Caco-2 (cell line): ENCODE data around the gene NRCAM. TPM values are rescaled to one million over a fixed set of nuclear protein-coding genes. Genes with fewer than 3 reads are reported as not detected.

ENCODE experiments used
- BruUV-seq: library from RNA; stranded (reverse); fragments of 400-500 nt; replicated peaks from 2 replicates; lab custom pipeline; 2021; lab: Mats Ljungman, UMichigan
- CTCF ChIA-PET: fragments of 300-600 bp; sonication (Branson Sonifier 250); formaldehyde crosslinking; loops from one replicate; lab custom pipeline; 2022; ENCODE audit warnings: antibody characterized with exemption; lab: Charles Lee
- POLR2A ChIA-PET: fragments of 300-600 bp; sonication (Branson Sonifier 250); formaldehyde crosslinking; loops from one replicate; lab custom pipeline; 2022; ENCODE audit warnings: antibody characterized with exemption; lab: Charles Lee
- DNase-seq, 2 experiments: peaks; one replicate each; pipeline versions ENCODE4 v3.0.0 to v3.0.0-alpha.2; 2020 to 2022
- H3K27me3 ChIP-seq: replicated peaks from 2 replicates; pipeline ENCODE4 v1.6.0; 2011; ENCODE audit warnings: low read length; ENCODE audit not compliant: control insufficient read depth, insufficient read depth
- H3K36me3 ChIP-seq: 2 replicates; pipeline ENCODE4 v1.5.1; 2011; ENCODE audit warnings: low read length; ENCODE audit not compliant: control insufficient read depth, insufficient read depth
- H3K4me1 ChIP-seq: fragments of 250-450 bp; sonication (Bioruptor Pico); 2 replicates; pipeline ENCODE4 v1.5.1; 2020; ENCODE audit warnings: mild to moderate bottlenecking
- H3K4me3 ChIP-seq: 2 replicates; pipeline ENCODE4 v1.5.1; 2011; ENCODE audit warnings: low read depth, mild to moderate bottlenecking, control low read depth, low read length
- H3K9me3 ChIP-seq: fragments of 250-450 bp; sonication (Bioruptor Pico); 2 replicates; pipeline ENCODE4 v1.5.1; 2020; ENCODE audit warnings: mild to moderate bottlenecking, moderate library complexity
- H3K27ac Mint-ChIP-seq: one replicate; pipeline ENCODE4 v1.8.0; 2022; ENCODE audit warnings: mixed read lengths; ENCODE audit not compliant: unreplicated experiment
- H3K27me3 Mint-ChIP-seq: one replicate; pipeline ENCODE4 v1.8.0; 2022; ENCODE audit warnings: mixed read lengths; ENCODE audit not compliant: insufficient read depth, unreplicated experiment
- H3K36me3 Mint-ChIP-seq: one replicate; pipeline ENCODE4 v1.8.0; 2022; ENCODE audit warnings: mild to moderate bottlenecking, mixed read lengths; ENCODE audit not compliant: insufficient read depth, unreplicated experiment
- H3K4me1 Mint-ChIP-seq: one replicate; pipeline ENCODE4 v1.8.0; 2022; ENCODE audit warnings: low read depth, mixed read lengths; ENCODE audit not compliant: unreplicated experiment
- H3K4me3 Mint-ChIP-seq: one replicate; pipeline ENCODE4 v1.8.0; 2022; ENCODE audit warnings: mild to moderate bottlenecking, moderate library complexity, mixed read lengths; ENCODE audit not compliant: unreplicated experiment
- H3K9me3 Mint-ChIP-seq: one replicate; pipeline ENCODE4 v1.8.0; 2022; ENCODE audit warnings: mixed read lengths; ENCODE audit not compliant: unreplicated experiment
- CTCF ChIP-seq, 2 experiments: fragments of 200-600 bp in 1 of 2; IDR thresholded peaks; 1 replicate in 1 of 2; 2 replicates in 1 of 2; pipeline versions ENCODE4 v1.5.1 to v1.8.0; 2011 to 2022; ENCODE audit warnings: antibody characterized with exemption in 1 of 2, control low read depth in 1 of 2, inconsistent platforms in 1 of 2, low read depth in 1 of 2, low read length in 1 of 2, mild to moderate bottlenecking in 1 of 2, moderate library complexity in 1 of 2; ENCODE audit not compliant: insufficient read depth in 1 of 2, severe bottlenecking in 1 of 2, unreplicated experiment in 1 of 2
- intact Hi-C: fragments of 100-400 bp; cut with micrococcal nuclease; formaldehyde crosslinking; loops from one replicate; pipeline ENCODE4 v1.10.0; 2022; ENCODE audit not compliant: unreplicated experiment
- total RNA-seq: library from RNA; stranded (reverse); gene quantifications from 2 replicates; pipeline ENCODE4 v1.2.3, GENCODE V29; 2022

NRCAM gene
- total RNA-seq, 1 experiment from 2014 or later: 96.2 TPM

GRCh38 chr7:108330227-108330626 lies 126.0 kb downstream of the NRCAM start:
- POLR2A ChIA-PET: no interaction called here
- no peak for DNase-seq
- Histone ChIP-seq H3K4me3 (no peak overlapping the region), H3K9me3 (no peaks in the 10 kb centered on the region), H3K27me3 (no peaks in the 10 kb centered on the region), H3K4me1 (peaks cover 17% of the 10 kb centered on the region), H3K36me3 (no peaks in the 10 kb centered on the region)
- intact Hi-C loops: no loop called here
- CTCF ChIA-PET: interaction anchor here (1.1 kb wide), 1 partner anchor 44 kb away, joined by 3 read pairs; no protein-coding TSS in a partner anchor
- Mint-ChIP-seq H3K9me3 (no peaks in the 10 kb centered on the region), H3K4me1 (peaks cover 18% of the 10 kb centered on the region), H3K27ac (no peak overlapping the region), H3K36me3 (no peaks in the 10 kb centered on the region), H3K27me3 (no peaks in the 10 kb centered on the region), H3K4me3 (no peak overlapping the region)
- no peak for TF ChIP-seq CTCF (IDR thresholded peaks at IDR 0.05; ENCODE audit: insufficient read depth in 1 of 2, low read depth in 1 of 2, low read length in 1 of 2, severe bottlenecking in 1 of 2, unreplicated experiment in 1 of 2)
- no TSS peak for BruUV-seq

GRCh38 chr7:108329514-108329913 lies 126.7 kb downstream of the NRCAM start:
- POLR2A ChIA-PET: interaction anchor here (0.5 kb wide), 1 partner anchor 45 kb away, joined by 4 read pairs; no protein-coding TSS in a partner anchor
- TF ChIP-seq CTCF (IDR thresholded peaks at IDR 0.05; ENCODE audit: insufficient read depth in 1 of 2, low read depth in 1 of 2, low read length in 1 of 2, severe bottlenecking in 1 of 2, unreplicated experiment in 1 of 2): no peak
- no TSS peak for BruUV-seq
- H3K27me3 Mint-ChIP-seq: no peaks in the 10 kb centered on the region
- intact Hi-C loops: no loop called here
- no peaks in the 10 kb centered on the region for H3K9me3 ChIP-seq
- no peak for DNase-seq
- no peak overlapping the region for H3K4me3 Mint-ChIP-seq
- no peak overlapping the region for H3K4me3 ChIP-seq
- H3K36me3 Mint-ChIP-seq: no peaks in the 10 kb centered on the region
- CTCF ChIA-PET: no interaction called here
- no peak overlapping the region for H3K27ac Mint-ChIP-seq
- H3K36me3 ChIP-seq: no peaks in the 10 kb centered on the region
- H3K4me1 Mint-ChIP-seq: peaks cover 18% of the 10 kb centered on the region
- H3K4me1 ChIP-seq: peaks cover 17% of the 10 kb centered on the region
- H3K27me3 ChIP-seq: no peaks in the 10 kb centered on the region
- no peaks in the 10 kb centered on the region for H3K9me3 Mint-ChIP-seq

- peaks cover 17% of the 10 kb centered on the region for H3K4me1 ChIP-seq
- Mint-ChIP-seq H3K27me3 (no peaks in the 10 kb centered on the region), H3K9me3 (no peaks in the 10 kb centered on the region), H3K4me3 (no peak overlapping the region), H3K4me1 (peaks cover 29% of the 10 kb centered on the region), H3K36me3 (no peaks in the 10 kb centered on the region), H3K27ac (no peak overlapping the region)
- intact Hi-C loops: no loop called here
- no peak for TF ChIP-seq CTCF (IDR thresholded peaks at IDR 0.05; ENCODE audit: insufficient read depth in 1 of 2, low read depth in 1 of 2, low read length in 1 of 2, severe bottlenecking in 1 of 2, unreplicated experiment in 1 of 2)
- CTCF ChIA-PET: no interaction called here
- no peak for DNase-seq
- no peak overlapping the region for H3K4me3 ChIP-seq
- BruUV-seq: no TSS peak
- no peaks in the 10 kb centered on the region for H3K27me3 ChIP-seq
- H3K9me3 ChIP-seq: no peaks in the 10 kb centered on the region
- POLR2A ChIA-PET: no interaction called here
- H3K36me3 ChIP-seq: no peaks in the 10 kb centered on the region
Measured at GRCh38 chr7:108328174-108328651, 128.0 kb downstream of the NRCAM start.
